Thyroid gland (tissue), 4 donors: ENCODE data around the gene ANO2. TPM values are rescaled to one million over a fixed set of nuclear protein-coding genes. Genes with fewer than 3 reads are reported as not detected.
"Not testable (repeated sequence)": the region's sequence is repeated elsewhere in the genome, so short reads cannot be mapped to it uniquely, and the experiment has no call there.

ENCODE experiments used
- DNase-seq, 2 donors: peaks; one replicate each; pipeline ENCODE4 v3.0.0-alpha.2; 2019
- H3K27ac ChIP-seq, 3 donors: fragments of 200-600 bp; sonication (generic); 1 replicate in 2 of 3; 2 replicates in 1 of 3; pipeline ENCODE4 v1.5.1; 2016 to 2019; ENCODE audit warnings: mild to moderate bottlenecking in 1 of 3, moderate library complexity in 1 of 3
- H3K27me3 ChIP-seq: fragments of 200-600 bp; sonication (generic); one replicate; pipeline ENCODE4 v1.5.1; 2019
- H3K36me3 ChIP-seq, 2 donors: fragments of 200-600 bp; sonication (generic); one replicate each; pipeline ENCODE4 v1.5.1; 2016 to 2019
- H3K4me1 ChIP-seq, 2 donors: fragments of 200-600 bp; sonication (generic); one replicate each; pipeline ENCODE4 v1.5.1; 2017 to 2019
- H3K4me3 ChIP-seq, 3 donors: fragments of 200-600 bp; sonication (generic); replicated peaks in 1 of 3; 1 replicate in 2 of 3; 2 replicates in 1 of 3; pipeline ENCODE4 v1.5.1; 2016; ENCODE audit warnings: mild to moderate bottlenecking in 1 of 3
- H3K9me3 ChIP-seq: fragments of 200-600 bp; sonication (generic); one replicate; pipeline ENCODE4 v1.5.1; 2017
- POLR2A ChIP-seq, 2 donors: fragments of 450-650 bp; IDR thresholded peaks; one replicate each; pipeline ENCODE4 v1.6.1; 2017; ENCODE audit warnings: antibody characterized with exemption in 2 of 2, mild to moderate bottlenecking in 2 of 2, moderate library complexity in 1 of 2
- WGBS, 2 donors: methylation state at CpG; one replicate each; pipeline ENCODE4 v1.1.5; 2017; 5-methylcytosine and 5-hydroxymethylcytosine counted together
- intact Hi-C: fragments of 100-400 bp; cut with DNase I; formaldehyde crosslinking; loops from one replicate; pipeline ENCODE4 v1.15.1; 2023
- total RNA-seq, 4 donors: library from RNA; depleted of rRNA; stranded (reverse); fragments of >200 nt; gene quantifications; one replicate each; pipeline ENCODE4 v1.2.3, GENCODE V29; 2016
- TF ChIP-seq, protein P1 (sequence below), 6 experiments: fragments of 200-600 bp in 3 of 6; fragments of 450-650 bp in 3 of 6; sonication (generic) in 3 of 6; IDR thresholded peaks; one replicate each; pipeline ENCODE4 v1.5.1; 2016 to 2019; ENCODE audit warnings: antibody characterized with exemption in 6 of 6, mild to moderate bottlenecking in 2 of 6, inconsistent platforms in 1 of 6, moderate library complexity in 1 of 6

Gene ANO2
- total RNA-seq, 4 donors from 2014 or later = 0.78 to 7.0 (median 2.2) TPM

DNA sequence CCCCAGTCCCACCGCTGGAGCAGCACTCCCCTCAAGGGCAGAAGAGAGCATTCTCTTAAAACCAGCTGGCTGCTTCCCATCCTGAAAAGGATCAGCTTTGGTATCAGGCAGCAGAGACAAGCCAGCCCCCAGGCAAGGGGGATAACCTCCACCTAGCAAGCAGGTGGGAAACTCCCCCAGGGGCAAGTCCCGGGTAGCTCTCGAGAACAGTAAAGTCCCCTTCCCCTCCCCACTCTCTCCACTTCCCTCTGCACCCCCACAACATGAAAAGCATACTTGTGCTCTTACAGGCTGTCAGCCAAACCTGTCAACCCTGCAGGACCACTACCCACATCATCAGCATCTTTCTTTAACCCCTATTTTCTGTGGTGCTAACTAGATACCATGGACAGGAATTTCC is 259.1 kb downstream of the ANO2 start:
- Histone ChIP-seq H3K27ac (no peak overlapping the region), H3K9me3 (no peaks in the 10 kb centered on the region), H3K36me3 (no peaks in the 10 kb centered on the region), H3K4me3 (no peak overlapping the region), H3K4me1 (no peaks in the 10 kb centered on the region), H3K27me3 (no peaks in the 10 kb centered on the region)
- 25 to 58% methylated on average over 3 of the region's 3 CpGs for WGBS, 2 donors
- no peak for DNase-seq
- intact Hi-C loops = no loop called here
- TF ChIP-seq POLR2A (IDR thresholded peaks at IDR 0.05) = no peak
- TF ChIP-seq, protein P1, sequence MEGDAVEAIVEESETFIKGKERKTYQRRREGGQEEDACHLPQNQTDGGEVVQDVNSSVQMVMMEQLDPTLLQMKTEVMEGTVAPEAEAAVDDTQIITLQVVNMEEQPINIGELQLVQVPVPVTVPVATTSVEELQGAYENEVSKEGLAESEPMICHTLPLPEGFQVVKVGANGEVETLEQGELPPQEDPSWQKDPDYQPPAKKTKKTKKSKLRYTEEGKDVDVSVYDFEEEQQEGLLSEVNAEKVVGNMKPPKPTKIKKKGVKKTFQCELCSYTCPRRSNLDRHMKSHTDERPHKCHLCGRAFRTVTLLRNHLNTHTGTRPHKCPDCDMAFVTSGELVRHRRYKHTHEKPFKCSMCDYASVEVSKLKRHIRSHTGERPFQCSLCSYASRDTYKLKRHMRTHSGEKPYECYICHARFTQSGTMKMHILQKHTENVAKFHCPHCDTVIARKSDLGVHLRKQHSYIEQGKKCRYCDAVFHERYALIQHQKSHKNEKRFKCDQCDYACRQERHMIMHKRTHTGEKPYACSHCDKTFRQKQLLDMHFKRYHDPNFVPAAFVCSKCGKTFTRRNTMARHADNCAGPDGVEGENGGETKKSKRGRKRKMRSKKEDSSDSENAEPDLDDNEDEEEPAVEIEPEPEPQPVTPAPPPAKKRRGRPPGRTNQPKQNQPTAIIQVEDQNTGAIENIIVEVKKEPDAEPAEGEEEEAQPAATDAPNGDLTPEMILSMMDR (IDR thresholded peaks at IDR 0.05) = no peak

- DNase-seq = no peak
- intact Hi-C loops = no loop called here
- no peak overlapping the region for H3K27ac ChIP-seq
- H3K4me3 ChIP-seq = no peak overlapping the region
- no peaks in the 10 kb centered on the region for H3K36me3 ChIP-seq
- no peak for TF ChIP-seq POLR2A (IDR thresholded peaks at IDR 0.05)
- TF ChIP-seq, protein P1 (IDR thresholded peaks at IDR 0.05) = no peak
- 70 to 88% methylated on average over 2 of the region's 2 CpGs for WGBS, 2 donors
- no peaks in the 10 kb centered on the region for H3K4me1 ChIP-seq
- H3K27me3 ChIP-seq = no peaks in the 10 kb centered on the region
- H3K9me3 ChIP-seq = no peaks in the 10 kb centered on the region
Measured at GRCh38 chr12:5684989-5685388, 260.1 kb downstream of the ANO2 start.

DNA sequence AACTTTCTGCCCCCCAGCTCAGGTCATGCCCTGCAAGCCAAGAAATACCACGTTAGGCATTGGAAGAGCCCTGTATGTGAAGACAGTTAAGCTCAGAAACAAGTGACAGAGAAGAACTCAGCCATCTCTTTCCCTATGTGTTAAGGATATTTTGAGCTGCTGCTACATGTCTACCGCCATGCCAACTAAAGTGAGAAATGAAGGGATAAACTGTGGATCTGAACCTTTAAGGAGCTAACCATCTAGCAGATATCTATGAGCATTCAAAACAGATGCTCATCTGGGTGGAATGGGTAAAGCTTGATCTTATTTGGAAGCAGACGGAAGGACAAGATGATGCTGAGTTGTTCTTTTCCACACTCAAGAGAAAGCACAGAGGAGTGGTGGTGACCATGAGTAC is 262.5 kb downstream of the ANO2 start:
- H3K4me1 ChIP-seq = no peaks in the 10 kb centered on the region
- TF ChIP-seq POLR2A (IDR thresholded peaks at IDR 0.05) = no peak
- TF ChIP-seq, protein P1 (IDR thresholded peaks at IDR 0.05) = no peak
- WGBS, 2 donors = 93 to 95% methylated on average over 3 of the region's 3 CpGs

GRCh38 chr12:5678176-5678575 is 266.9 kb downstream of the ANO2 start:
- Histone ChIP-seq H3K27ac (no peak overlapping the region), H3K9me3 (no peaks in the 10 kb centered on the region), H3K4me3 (no peak overlapping the region), H3K4me1 (no peaks in the 10 kb centered on the region), H3K27me3 (no peaks in the 10 kb centered on the region), H3K36me3 (no peaks in the 10 kb centered on the region)
- no peak for DNase-seq
- 70 to 87% methylated on average over 5 of the region's 5 CpGs for WGBS, 2 donors
- intact Hi-C loops = no loop called here
- TF ChIP-seq, protein P1 (IDR thresholded peaks at IDR 0.05) = no peak
- no peak for TF ChIP-seq POLR2A (IDR thresholded peaks at IDR 0.05)

More for the DNA sequence above, 262.5 kb downstream of the ANO2 start:
- no peaks in the 10 kb centered on the region for H3K9me3 ChIP-seq
- DNase-seq = no peak
- no peak overlapping the region for H3K4me3 ChIP-seq
- no peaks in the 10 kb centered on the region for H3K27me3 ChIP-seq
- no peak overlapping the region for H3K27ac ChIP-seq
- intact Hi-C loops = no loop called here
- H3K36me3 ChIP-seq = no peaks in the 10 kb centered on the region

GRCh38 chr12:5669624-5670023 is 275.4 kb downstream of the ANO2 start:
- H3K4me3 ChIP-seq, H3K27me3 ChIP-seq, H3K4me1 ChIP-seq, H3K27ac ChIP-seq, H3K36me3 ChIP-seq, DNase-seq, intact Hi-C loops, H3K9me3 ChIP-seq: not testable (repeated sequence)
- WGBS, 2 donors = 96 to 100% methylated on average over 1 of the region's 1 CpG

GRCh38 chr12:5665615-5666014 is 279.4 kb downstream of the ANO2 start:
- H3K4me3 ChIP-seq = no peak overlapping the region
- DNase-seq = no peak
- H3K27me3 ChIP-seq = no peaks in the 10 kb centered on the region
- WGBS, 2 donors = 83 to 91% methylated on average over 4 of the region's 4 CpGs
- H3K4me1 ChIP-seq = no peaks in the 10 kb centered on the region
- no peaks in the 10 kb centered on the region for H3K9me3 ChIP-seq
- intact Hi-C loops = no loop called here
- no peaks in the 10 kb centered on the region for H3K36me3 ChIP-seq
- no peak overlapping the region for H3K27ac ChIP-seq
- TF ChIP-seq POLR2A (IDR thresholded peaks at IDR 0.05) = no peak
- TF ChIP-seq, protein P1 (IDR thresholded peaks at IDR 0.05) = no peak
